HG02970 (cell line): Measurements from ENCODE around the gene RASL11B.

Experiments used
- ATAC-seq: cut with Tn5 transposase; IDR thresholded peaks from one replicate; pipeline ENCODE4 v1.9.1; 2021; ENCODE audit warnings: mild to moderate bottlenecking, moderate library complexity, moderate number of reproducible peaks; ENCODE audit not compliant: unreplicated experiment, low FRiP score

Gene RASL11B

GRCh38 chr4:52870225-52870624 lies 8.1 kb downstream of the RASL11B start:
- ATAC-seq: no peak

- ATAC-seq: no peak
Measured at GRCh38 chr4:52873191-52873590, 11.1 kb downstream of the RASL11B start.

GRCh38 chr4:52873861-52874343 lies 11.8 kb downstream of the RASL11B start:
- no peak for ATAC-seq

- ATAC-seq: no peak
Measured at GRCh38 chr4:52874948-52875347, 12.8 kb downstream of the RASL11B start.

GRCh38 chr4:52876069-52876468 lies 14.0 kb downstream of the RASL11B start:
- no peak for ATAC-seq

GRCh38 chr4:52877036-52877435 lies 14.9 kb downstream of the RASL11B start:
- ATAC-seq: no peak

- no peak for ATAC-seq
Measured at GRCh38 chr4:52877694-52878093, 15.6 kb downstream of the RASL11B start.

- no peak for ATAC-seq
Measured at GRCh38 chr4:52879471-52879870, 17.4 kb downstream of the RASL11B start.

GRCh38 chr4:52880994-52881393 lies 18.9 kb downstream of the RASL11B start:
- ATAC-seq: no peak

- no peak for ATAC-seq
Measured at GRCh38 chr4:52883183-52883621, 21.1 kb downstream of the RASL11B start.

- no peak for ATAC-seq
Measured at GRCh38 chr4:52883707-52884669, 21.9 kb downstream of the RASL11B start.

GRCh38 chr4:52884994-52885393 lies 22.9 kb downstream of the RASL11B start:
- no peak for ATAC-seq

GRCh38 chr4:52889354-52889753 lies 27.2 kb downstream of the RASL11B start:
- ATAC-seq: no peak

- no peak for ATAC-seq
Measured at GRCh38 chr4:52889778-52890520, 27.8 kb downstream of the RASL11B start.

- ATAC-seq: no peak
Measured at GRCh38 chr4:52890521-52890791, 28.3 kb downstream of the RASL11B start.

GRCh38 chr4:52891743-52892142 lies 29.6 kb downstream of the RASL11B start:
- no peak for ATAC-seq

GRCh38 chr4:52892880-52893279 lies 30.8 kb downstream of the RASL11B start:
- ATAC-seq: no peak

GRCh38 chr4:52894443-52894842 lies 32.3 kb downstream of the RASL11B start:
- no peak for ATAC-seq

GRCh38 chr4:52903273-52903672 lies 41.2 kb downstream of the RASL11B start:
- no peak for ATAC-seq

GRCh38 chr4:52904421-52904820 lies 42.3 kb downstream of the RASL11B start:
- ATAC-seq: no peak

- ATAC-seq: no peak
Measured at GRCh38 chr4:52907510-52907909, 45.4 kb downstream of the RASL11B start.

GRCh38 chr4:52910115-52910514 lies 48.0 kb downstream of the RASL11B start:
- no peak for ATAC-seq
